Amniotic stem cell (primary cell): ENCODE results near the gene HIRIP3.
"Not testable (repeated sequence)": the region's sequence is repeated elsewhere in the genome, so short reads cannot be mapped to it uniquely, and the experiment has no call there.

Experiments
- DNase-seq: peaks from one replicate; lab custom pipeline; 2025; lab: John Stamatoyannopoulos, UW

Gene HIRIP3, protein sequence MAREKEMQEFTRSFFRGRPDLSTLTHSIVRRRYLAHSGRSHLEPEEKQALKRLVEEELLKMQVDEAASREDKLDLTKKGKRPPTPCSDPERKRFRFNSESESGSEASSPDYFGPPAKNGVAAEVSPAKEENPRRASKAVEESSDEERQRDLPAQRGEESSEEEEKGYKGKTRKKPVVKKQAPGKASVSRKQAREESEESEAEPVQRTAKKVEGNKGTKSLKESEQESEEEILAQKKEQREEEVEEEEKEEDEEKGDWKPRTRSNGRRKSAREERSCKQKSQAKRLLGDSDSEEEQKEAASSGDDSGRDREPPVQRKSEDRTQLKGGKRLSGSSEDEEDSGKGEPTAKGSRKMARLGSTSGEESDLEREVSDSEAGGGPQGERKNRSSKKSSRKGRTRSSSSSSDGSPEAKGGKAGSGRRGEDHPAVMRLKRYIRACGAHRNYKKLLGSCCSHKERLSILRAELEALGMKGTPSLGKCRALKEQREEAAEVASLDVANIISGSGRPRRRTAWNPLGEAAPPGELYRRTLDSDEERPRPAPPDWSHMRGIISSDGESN

DNA sequence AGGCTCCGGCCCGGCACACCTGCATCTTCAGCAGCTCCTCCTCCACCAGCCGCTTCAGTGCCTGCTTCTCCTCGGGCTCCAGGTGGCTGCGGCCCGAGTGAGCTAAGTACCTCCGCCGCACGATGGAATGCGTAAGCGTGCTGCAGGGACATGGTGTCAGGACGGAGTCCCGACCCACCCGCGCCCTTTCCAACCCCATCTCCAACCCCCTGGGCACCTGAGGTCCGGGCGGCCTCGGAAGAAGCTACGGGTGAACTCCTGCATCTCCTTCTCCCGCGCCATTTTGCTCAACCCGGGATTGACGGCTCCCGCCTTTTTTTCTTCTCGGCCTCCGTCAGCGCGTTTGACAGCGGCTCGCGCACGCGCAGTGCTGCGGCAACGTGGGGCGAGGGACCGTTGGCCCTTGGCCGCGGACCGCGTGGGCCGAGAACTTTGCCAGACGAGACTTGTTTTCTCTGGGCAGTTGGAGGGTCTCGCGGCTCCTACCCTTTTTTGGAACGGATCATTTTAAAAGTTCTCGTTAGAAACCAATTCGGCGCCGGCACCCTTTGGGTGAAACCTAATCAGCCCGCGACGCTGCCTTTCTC, at the start of gene HIRIP3:
HIRIP3 (minus strand) TSS at position 294 of the 587 bp plus-strand sequence; CDS start at position 282, 12 bp downstream.
- DNase-seq, result peak; percentile 66

DNA sequence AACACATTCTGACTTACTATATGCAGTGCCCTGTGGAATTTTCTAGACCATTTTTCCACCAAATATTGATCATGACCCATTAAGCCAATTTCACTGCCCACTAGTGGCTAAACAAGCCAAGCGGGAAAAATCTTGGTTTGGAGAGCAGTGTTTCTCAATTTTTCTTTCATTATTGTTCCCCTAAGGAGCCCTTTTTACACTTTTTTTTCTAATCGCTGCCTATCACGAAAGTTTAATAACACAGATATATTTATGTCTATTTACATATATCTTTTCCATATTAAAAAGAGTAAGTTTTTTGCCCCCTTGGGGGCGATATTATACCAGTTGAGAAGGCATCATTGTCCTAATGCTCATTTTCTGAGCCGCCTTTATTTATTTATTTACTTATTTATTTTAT, 46.4 kb upstream of the HIRIP3 start:
- DNase-seq, result no peak

DNA sequence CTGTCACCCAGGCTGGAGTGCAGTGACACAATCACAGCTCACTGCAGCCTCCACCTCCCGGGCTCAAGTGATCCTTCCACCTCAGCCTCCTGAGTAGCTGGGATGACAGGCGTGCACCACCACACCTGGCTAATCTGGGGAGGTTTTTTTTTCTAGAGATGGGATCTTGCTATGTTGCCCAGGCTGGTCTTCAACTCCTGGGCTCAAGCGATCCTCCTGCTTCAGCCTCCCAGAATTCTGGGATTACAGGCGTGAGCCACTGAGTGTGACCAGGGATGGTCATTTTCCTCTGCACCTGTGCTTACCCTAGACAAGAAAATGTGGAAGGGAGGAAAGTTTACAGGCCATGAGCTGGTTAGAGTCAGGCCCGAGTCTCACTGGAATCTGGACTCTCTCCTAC, 45.3 kb upstream of the HIRIP3 start:
- not testable (repeated sequence) for DNase-seq

- DNase-seq, result no peak
These were observed 44.8 kb upstream of the HIRIP3 start for GRCh38 chr16:30040221-30040620.

DNA sequence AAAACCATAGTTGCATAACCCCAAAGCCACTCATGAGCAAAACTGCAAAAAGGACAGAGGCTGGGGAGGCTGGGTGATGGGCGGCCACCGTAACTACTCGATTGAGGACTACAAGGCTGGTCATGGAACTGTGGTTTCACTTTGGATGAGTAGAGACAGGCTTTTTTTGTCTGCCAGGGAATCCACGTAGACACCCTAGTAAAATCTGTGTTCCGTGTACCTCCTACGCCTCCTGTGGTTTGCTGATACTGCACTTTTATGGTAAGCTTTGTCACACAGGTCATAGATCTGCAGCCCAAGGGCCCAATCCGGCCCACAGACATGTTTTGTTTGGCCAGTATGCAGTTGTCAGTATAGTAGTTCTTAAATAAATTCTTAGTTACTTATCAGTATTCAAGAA, 37.9 kb upstream of the HIRIP3 start:
- DNase-seq, result no peak

GRCh38 chr16:30032083-30032819, 36.8 kb upstream of the HIRIP3 start:
- no peak for DNase-seq

GRCh38 chr16:30031477-30031918, 36.1 kb upstream of the HIRIP3 start:
- no peak for DNase-seq

- no peak for DNase-seq
These were observed 35.5 kb upstream of the HIRIP3 start, which contains the start of gene TLCD3B for GRCh38 chr16:30030841-30031413. Gene TLCD3B (minus strand): TSS chr16:30031271. CDS start chr16:30030527, 744 bp downstream.

DNA sequence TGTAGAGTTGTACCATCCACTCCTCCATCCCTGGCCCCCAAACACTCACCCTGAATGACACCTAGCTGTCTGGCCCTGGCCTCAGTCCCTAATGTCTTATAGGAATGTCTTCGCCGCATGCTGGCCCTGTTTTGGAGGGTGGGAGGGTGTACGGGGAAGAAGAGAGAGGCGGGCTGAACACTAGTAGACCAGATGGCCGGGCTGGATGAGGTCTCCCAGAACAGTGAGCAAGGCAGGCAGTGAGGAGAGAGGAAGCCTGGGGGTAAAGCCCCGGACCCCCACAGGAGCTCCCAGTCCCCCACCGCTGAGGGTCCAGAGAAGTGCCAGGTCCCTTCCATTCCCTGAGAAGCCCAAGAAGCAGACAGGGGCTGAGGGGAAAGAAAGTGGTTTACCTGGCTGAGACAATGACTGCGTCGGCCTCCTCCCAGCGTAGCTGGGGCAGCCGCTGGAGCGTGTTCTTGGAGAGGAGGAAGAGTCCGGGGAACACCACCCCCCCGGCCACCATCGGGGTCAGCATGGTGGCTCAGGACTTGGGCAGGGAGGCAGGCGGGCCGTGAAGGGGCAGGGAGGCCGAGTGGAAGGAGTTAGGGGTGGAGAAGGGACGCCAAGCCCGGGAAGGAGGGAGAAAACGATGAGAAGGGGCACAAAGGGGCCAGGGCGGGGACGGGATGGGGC, 34.7 kb upstream of the HIRIP3 start:
- DNase-seq, result no peak

DNA sequence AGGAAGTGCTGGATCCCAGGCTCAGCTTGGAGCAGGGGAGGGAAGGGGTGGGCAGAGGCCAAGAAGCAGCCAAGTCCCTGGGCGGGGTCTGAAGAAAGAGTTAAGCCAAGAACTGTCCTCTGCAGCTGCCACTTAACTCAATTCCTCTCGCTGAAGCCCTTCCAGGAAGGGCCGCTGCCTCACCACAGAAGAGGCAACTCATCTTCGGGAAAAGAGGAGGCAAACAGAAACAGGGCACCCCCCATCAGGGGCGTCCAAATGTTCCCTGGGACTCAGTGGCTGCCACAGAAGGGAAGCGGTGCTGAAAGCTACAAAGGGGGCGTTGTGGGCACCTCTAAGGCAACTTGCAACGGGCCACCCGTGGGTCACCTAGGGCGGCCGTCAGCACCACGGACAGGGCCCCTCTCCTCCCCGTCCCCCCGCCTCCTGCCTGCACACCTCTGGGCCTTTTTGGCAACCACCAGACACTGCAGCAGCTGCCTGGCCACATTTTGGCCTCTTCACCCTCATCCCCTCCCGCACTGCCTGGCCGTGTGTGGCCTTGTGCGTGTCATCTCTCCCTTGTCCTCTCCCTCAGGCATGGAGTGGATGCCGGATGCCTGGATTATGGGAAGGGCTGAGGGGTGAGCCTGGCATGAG, 33.1 kb upstream of the HIRIP3 start:
- no peak for DNase-seq

GRCh38 chr16:30027588-30028437, 32.4 kb upstream of the HIRIP3 start:
- DNase-seq, result no peak

GRCh38 chr16:30026449-30026848, 31.0 kb upstream of the HIRIP3 start:
- no peak for DNase-seq

DNA sequence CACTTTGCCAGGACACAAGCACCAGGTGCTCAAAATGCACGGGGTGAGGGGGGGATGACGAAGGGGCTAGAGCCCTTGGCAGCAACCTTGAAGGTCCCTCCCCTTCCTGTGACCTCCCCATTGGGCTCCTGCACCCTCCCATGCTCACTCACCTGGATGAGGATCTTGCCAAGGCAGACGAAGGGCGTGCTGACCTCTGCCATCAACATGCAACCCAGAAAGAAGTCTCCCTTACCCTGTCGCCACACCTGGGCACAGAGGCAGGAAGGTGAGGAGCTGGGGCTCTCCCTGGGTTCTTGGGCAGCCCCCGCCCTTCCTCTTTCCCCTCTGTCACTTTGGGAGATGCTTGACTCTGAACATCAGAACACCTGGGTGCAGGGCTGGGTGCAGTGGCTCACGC, 30.2 kb upstream of the HIRIP3 start:
- no peak for DNase-seq

DNA sequence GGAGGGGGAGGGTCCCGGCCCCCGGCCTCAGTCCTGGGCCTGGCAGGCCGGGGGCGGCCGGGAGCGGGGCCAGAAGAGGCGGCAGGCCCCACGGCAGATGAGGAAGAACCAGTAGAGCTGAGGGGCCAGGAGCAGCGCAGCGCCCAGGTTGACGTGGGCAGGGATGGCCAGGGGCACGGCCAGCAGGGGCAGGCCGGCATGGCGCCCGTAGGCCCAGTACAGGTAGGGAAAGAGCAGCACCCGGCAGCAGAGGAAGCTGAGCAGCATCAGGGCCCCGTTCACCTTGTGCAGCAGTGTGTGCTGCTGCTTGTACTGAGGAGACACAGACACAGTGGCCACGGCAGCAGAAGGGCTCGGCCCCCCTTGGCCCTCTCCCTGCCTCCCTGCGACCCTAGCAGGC, 29.7 kb upstream of the HIRIP3 start:
- DNase-seq, result no peak

DNA sequence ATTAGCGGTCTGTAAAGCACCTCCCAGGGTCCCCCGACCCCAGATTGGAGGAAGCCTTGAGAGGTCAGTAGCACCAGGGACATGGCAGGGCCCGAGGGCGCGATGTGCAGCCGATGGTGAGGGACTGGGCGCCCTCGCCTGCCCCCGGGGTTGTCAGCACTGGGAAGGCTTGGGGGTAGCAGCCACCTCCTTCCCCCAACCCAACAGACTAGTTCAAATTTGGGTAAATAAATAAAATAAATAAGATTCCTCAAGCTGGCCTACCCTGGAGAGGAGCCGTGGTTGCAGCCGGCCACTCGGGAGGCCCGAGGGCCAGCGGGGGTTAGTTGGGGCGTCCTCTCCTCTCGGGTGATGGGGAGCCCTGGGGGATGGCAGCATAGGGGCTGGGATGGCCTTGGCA, 29.0 kb upstream of the HIRIP3 start:
- no peak for DNase-seq

DNA sequence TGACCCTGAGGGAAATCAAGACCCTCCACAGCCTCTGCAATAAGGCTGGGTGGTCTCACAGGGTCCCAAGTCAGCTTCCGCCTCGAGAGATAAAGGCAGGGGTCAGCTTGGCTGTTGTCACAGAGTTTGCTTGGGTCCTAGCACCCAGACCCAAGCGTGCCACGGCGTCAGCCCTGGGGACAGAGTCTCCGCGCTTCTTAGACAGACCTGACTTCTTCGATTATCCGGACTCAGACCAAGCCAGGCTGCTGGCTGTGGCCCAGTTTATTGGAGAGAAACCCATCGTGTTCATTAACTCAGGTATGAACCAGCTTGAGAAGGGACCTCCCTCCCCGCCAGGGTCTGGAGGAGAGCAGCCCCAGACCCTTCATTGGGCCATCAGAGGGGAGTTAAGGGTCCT, 28.2 kb upstream of the HIRIP3 start:
- no peak for DNase-seq

DNA sequence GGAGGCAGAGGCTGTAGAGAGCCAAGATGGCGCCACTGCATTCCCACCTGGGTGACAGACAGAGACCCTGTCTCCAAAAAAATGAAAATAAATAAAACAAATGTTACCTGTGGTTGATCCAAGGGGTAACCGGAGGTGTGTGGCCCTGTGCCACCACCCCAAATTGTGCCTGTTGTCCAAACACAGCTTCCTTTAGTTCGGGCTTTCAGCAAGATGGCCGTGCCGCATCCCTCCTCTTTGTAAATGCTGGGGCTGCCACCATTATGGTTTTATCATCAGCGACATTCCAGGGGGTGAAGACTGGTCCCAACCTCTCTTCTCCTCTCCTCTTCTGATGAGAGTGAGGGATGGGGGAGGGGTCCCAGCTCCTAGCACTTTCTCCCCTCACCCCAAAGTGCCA, 27.5 kb upstream of the HIRIP3 start, which contains the start of gene C16orf92:
C16orf92 (plus strand) TSS at position 312 of the 400 bp plus-strand sequence. CDS start 143 bp downstream, outside the sequence.
- DNase-seq, result no peak

- DNase-seq, result no peak
These were observed 23.3 kb upstream of the HIRIP3 start for GRCh38 chr16:30018731-30019158.

DNA sequence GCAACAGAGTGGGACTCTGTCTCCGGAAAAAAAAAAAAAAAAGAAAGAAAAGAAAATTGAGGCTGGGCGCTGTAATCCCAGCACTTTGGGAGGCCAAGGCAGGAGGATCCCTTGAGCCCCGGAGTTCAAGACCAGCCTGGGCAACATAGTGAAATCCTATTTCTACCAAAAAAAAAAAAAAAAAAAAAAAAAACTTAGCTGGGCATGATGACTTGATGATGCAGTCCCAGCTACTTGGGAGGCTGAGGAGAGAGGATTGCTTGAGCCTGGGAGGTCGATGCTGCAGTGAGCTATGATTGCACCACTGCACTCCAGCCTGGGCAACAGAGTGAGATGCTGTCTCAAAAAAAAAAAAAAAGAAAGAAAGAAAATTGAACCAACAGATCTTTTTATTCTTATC, 22.5 kb upstream of the HIRIP3 start:
- DNase-seq, result not testable (repeated sequence)

DNA sequence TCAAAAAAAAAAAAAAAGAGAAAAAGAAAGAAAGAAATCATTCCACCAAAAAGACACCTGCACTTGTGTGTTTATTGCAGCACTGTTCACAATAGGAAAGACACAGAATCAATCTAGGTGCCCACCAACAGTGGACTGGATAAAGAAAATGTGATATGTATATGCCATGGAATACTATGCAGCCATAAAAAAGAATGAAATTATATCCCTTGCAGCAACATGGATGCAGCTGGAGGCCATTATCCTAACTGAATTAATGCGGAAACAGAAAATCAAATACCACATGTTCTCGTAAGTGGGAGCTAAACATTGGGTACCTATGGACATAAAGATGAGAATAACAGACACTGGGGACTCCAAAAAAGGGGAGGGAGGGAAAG, 21.9 kb upstream of the HIRIP3 start:
- no peak for DNase-seq
